ENCODE data around the gene PSMB2.

PSMB2 gene

GRCh38 chr1:35600593-35600992, 40.7 kb downstream of the PSMB2 start:
- H3K4me3 ChIP-seq (ENCODE audit: low read depth, low read length), result no peak overlapping the region
- TF ChIP-seq, protein P1, sequence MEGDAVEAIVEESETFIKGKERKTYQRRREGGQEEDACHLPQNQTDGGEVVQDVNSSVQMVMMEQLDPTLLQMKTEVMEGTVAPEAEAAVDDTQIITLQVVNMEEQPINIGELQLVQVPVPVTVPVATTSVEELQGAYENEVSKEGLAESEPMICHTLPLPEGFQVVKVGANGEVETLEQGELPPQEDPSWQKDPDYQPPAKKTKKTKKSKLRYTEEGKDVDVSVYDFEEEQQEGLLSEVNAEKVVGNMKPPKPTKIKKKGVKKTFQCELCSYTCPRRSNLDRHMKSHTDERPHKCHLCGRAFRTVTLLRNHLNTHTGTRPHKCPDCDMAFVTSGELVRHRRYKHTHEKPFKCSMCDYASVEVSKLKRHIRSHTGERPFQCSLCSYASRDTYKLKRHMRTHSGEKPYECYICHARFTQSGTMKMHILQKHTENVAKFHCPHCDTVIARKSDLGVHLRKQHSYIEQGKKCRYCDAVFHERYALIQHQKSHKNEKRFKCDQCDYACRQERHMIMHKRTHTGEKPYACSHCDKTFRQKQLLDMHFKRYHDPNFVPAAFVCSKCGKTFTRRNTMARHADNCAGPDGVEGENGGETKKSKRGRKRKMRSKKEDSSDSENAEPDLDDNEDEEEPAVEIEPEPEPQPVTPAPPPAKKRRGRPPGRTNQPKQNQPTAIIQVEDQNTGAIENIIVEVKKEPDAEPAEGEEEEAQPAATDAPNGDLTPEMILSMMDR (IDR thresholded peaks at IDR 0.05; ENCODE audit: low read depth, low read length), result no peak
- DNase-seq (ENCODE audit: low read depth, low spot score), result no peak
- in situ Hi-C loops (cut with HindIII; ENCODE audit: low sequenced_read_pairs), result no loop called here

DNA sequence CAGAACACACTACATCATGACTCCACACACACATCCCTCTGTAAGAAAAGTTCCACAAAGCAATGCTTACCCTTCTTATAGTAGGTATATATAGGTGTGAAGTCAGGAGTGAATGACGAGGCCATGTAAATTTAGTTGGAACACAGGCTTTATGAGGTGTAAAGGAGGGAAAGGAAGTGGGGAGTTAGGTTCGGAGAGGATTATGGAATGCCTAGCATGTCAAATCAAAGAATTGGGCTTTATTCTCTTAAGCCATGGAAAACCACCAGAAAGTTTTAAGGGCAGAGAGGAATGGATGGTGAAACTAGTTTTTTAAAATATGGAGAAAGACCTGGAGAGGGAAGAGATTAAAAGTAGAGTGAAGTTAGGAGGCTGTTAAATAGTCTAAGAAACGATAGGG, 41.9 kb downstream of the PSMB2 start:
- DNase-seq (ENCODE audit: low read depth, low spot score), result no peak
- in situ Hi-C loops (cut with HindIII; ENCODE audit: low sequenced_read_pairs), result no loop called here
- no peak overlapping the region for H3K4me3 ChIP-seq (ENCODE audit: low read depth, low read length)
- TF ChIP-seq, protein P1 (IDR thresholded peaks at IDR 0.05; ENCODE audit: low read depth, low read length), result no peak

GRCh38 chr1:35598895-35599294, 42.4 kb downstream of the PSMB2 start:
- in situ Hi-C loops (cut with HindIII; ENCODE audit: low sequenced_read_pairs), result no loop called here
- TF ChIP-seq, protein P1 (IDR thresholded peaks at IDR 0.05; ENCODE audit: low read depth, low read length), result no peak

DNA sequence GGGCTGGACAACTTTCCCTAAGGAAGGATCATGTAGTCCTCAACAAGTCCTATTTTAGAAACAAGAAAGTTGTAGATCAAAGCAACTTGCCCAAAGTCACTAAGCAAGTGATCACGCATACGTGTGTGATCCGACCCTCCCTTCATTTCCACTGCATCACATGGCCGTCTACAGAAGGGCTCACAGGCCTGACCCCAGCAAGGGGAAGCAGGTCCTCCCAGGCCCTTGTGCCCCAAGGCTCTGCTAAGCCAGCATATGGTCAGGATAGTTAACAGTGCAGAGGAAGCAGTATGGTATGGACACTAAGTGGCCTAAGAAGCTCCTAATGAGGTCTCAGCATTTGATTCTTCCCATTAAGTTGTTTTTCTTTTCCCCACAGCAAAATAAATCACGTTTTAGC, 43.5 kb downstream of the PSMB2 start:
- no peak overlapping the region for H3K4me3 ChIP-seq (ENCODE audit: low read depth, low read length)
- TF ChIP-seq, protein P1 (IDR thresholded peaks at IDR 0.05; ENCODE audit: low read depth, low read length), result no peak
- no peak for DNase-seq (ENCODE audit: low read depth, low spot score)
- in situ Hi-C loops (cut with HindIII; ENCODE audit: low sequenced_read_pairs), result no loop called here

More at GRCh38 chr1:35598895-35599294, 42.4 kb downstream of the PSMB2 start:
- no peak overlapping the region for H3K4me3 ChIP-seq (ENCODE audit: low read depth, low read length)
- no peak for DNase-seq (ENCODE audit: low read depth, low spot score)

GRCh38 chr1:35595684-35596083, 45.6 kb downstream of the PSMB2 start:
- DNase-seq (ENCODE audit: low read depth, low spot score), result no peak
- TF ChIP-seq, protein P1 (IDR thresholded peaks at IDR 0.05; ENCODE audit: low read depth, low read length), result no peak
- in situ Hi-C loops (cut with HindIII; ENCODE audit: low sequenced_read_pairs), result no loop called here
- H3K4me3 ChIP-seq (ENCODE audit: low read depth, low read length), result no peak overlapping the region

GRCh38 chr1:35594005-35594760, 47.1 kb downstream of the PSMB2 start:
- no peak for DNase-seq (ENCODE audit: low read depth, low spot score)
- in situ Hi-C loops (cut with HindIII; ENCODE audit: low sequenced_read_pairs), result no loop called here
- TF ChIP-seq, protein P1 (IDR thresholded peaks at IDR 0.05; ENCODE audit: low read depth, low read length), result no peak
- H3K4me3 ChIP-seq (ENCODE audit: low read depth, low read length), result no peak overlapping the region

Data from astrocyte of the spinal cord (primary cell).